ENCODE measurements around the gene SPRR1B.
"Not testable (repeated sequence)": the region's sequence is repeated elsewhere in the genome, so short reads cannot be mapped to it uniquely, and the experiment has no call there.

The SPRR1B gene

GRCh38 chr1:153040950-153041631 is 10.1 kb downstream of the SPRR1B start, which contains the start of gene SPRR2D:
SPRR2D (minus strand) TSS chr1:153041120; CDS start chr1:153040346, 774 bp downstream.
- no peak for DNase-seq

- no peak for DNase-seq
Measured at GRCh38 chr1:153049211-153049610, 18.2 kb downstream of the SPRR1B start.

GRCh38 chr1:153056111-153056510 is 25.1 kb downstream of the SPRR1B start:
- DNase-seq = not testable (repeated sequence)

GRCh38 chr1:153057375-153057774 is 26.4 kb downstream of the SPRR1B start, which contains the start of gene SPRR2A:
SPRR2A (minus strand) TSS chr1:153057512; CDS start chr1:153056735, 777 bp downstream.
- DNase-seq = no peak

GRCh38 chr1:153058154-153058553 is 27.2 kb downstream of the SPRR1B start:
- no peak for DNase-seq

- no peak for DNase-seq
Measured at GRCh38 chr1:153058826-153059784, 28.1 kb downstream of the SPRR1B start.

- no peak for DNase-seq
Measured at GRCh38 chr1:153070243-153070642, 39.2 kb downstream of the SPRR1B start.

GRCh38 chr1:153071511-153071910 is 40.5 kb downstream of the SPRR1B start, which contains the start of gene SPRR2B:
SPRR2B (minus strand) TSS chr1:153071611; CDS start chr1:153070839, 772 bp downstream.
- DNase-seq = no peak

GRCh38 chr1:153072806-153073726 is 42.1 kb downstream of the SPRR1B start:
- no peak for DNase-seq

- DNase-seq = no peak
Measured at GRCh38 chr1:153081736-153082135, 50.7 kb downstream of the SPRR1B start.

Measured in NCI-H69 (cell line).